Neural cell (in vitro differentiated cells): ENCODE measurements around the gene METTL26.

Source experiments
- EP300 ChIP-seq: fragments of 450-650 bp; conservative IDR thresholded peaks from 2 replicates; pipeline ENCODE4 v1.6.1; 2014; ENCODE audit warnings: antibody characterized with exemption, mild to moderate bottlenecking, moderate library complexity; ENCODE audit not compliant: poor library complexity, severe bottlenecking
- EZH2 ChIP-seq: fragments of 200-600, 300-800 bp; shearing (Covaris generic), sonication (generic); IDR thresholded peaks from 2 replicates; pipeline ENCODE4 v1.6.1; 2014; ENCODE audit warnings: antibody characterized with exemption, low read length, borderline replicate concordance, mild to moderate bottlenecking; ENCODE audit not compliant: insufficient read depth, poor library complexity, severe bottlenecking
- MXI1 ChIP-seq: fragments of 450-650 bp; conservative IDR thresholded peaks from 2 replicates; pipeline ENCODE4 v1.6.1; 2014; ENCODE audit warnings: antibody characterized with exemption, mild to moderate bottlenecking; ENCODE audit not compliant: poor library complexity, severe bottlenecking
- POLR2AphosphoS5 ChIP-seq: IDR thresholded peaks from 2 replicates; pipeline ENCODE4 v1.6.1; 2012
- TF ChIP-seq, protein P1 (sequence below): fragments of 450-650 bp; IDR thresholded peaks from 2 replicates; pipeline ENCODE4 v1.5.1; 2014; ENCODE audit warnings: antibody characterized with exemption, mild to moderate bottlenecking, moderate library complexity; ENCODE audit not compliant: poor library complexity, severe bottlenecking

DNA sequence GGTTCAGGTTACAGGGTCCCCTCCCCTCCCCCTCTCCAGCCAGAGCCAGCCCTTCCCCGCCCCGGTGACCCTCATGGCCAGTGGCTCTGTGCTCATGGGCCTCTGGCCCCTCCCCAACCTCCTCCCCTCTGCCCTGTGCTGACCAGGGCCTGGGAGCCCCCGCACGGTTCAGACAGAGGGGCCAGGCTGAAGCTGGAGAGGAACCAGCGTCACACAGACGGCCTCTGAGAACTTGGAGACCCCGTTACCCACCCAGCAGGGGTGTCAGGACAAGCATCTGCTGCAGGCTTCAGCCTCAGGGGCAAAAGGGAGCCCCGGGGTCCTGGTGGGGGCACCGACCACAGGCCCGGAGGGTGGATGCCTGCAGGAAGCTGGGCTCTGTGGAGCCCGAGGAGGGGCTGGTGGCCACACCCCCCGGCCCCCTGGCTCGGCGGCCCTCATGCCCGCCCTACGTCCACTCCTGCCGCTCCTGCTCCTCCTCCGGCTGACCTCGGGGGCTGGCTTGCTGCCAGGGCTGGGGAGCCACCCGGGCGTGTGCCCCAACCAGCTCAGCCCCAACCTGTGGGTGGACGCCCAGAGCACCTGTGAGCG, 5.2 kb downstream of the METTL26 start, which contains the start of gene WFIKKN1:
- TF ChIP-seq, protein P1, sequence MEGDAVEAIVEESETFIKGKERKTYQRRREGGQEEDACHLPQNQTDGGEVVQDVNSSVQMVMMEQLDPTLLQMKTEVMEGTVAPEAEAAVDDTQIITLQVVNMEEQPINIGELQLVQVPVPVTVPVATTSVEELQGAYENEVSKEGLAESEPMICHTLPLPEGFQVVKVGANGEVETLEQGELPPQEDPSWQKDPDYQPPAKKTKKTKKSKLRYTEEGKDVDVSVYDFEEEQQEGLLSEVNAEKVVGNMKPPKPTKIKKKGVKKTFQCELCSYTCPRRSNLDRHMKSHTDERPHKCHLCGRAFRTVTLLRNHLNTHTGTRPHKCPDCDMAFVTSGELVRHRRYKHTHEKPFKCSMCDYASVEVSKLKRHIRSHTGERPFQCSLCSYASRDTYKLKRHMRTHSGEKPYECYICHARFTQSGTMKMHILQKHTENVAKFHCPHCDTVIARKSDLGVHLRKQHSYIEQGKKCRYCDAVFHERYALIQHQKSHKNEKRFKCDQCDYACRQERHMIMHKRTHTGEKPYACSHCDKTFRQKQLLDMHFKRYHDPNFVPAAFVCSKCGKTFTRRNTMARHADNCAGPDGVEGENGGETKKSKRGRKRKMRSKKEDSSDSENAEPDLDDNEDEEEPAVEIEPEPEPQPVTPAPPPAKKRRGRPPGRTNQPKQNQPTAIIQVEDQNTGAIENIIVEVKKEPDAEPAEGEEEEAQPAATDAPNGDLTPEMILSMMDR, result no peak
- TF ChIP-seq MXI1 (no peak), EP300 (no peak), EZH2 (no peak), POLR2AphosphoS5 (no peak)
